ENCODE measurements around the gene PVR.
"Not testable (repeated sequence)": the region's sequence is repeated elsewhere in the genome, so short reads cannot be mapped to it uniquely, and the experiment has no call there.

Gene PVR

GRCh38 chr19:44643605-44644401 is at the start of gene PVR:
Gene PVR (plus strand): TSS chr19:44643910. CDS start chr19:44644097, 187 bp downstream.
- DNase-seq = peak; percentile 32

GRCh38 chr19:44596428-44597130 is 47.1 kb upstream of the PVR start:
- DNase-seq = no peak

GRCh38 chr19:44597131-44597491 is 46.6 kb upstream of the PVR start:
- no peak for DNase-seq

- no peak for DNase-seq
Observed at GRCh38 chr19:44598355-44598754, 45.4 kb upstream of the PVR start.

- DNase-seq = no peak
Observed at GRCh38 chr19:44598880-44599279, 44.8 kb upstream of the PVR start.

GRCh38 chr19:44600466-44600865 is 43.2 kb upstream of the PVR start:
- DNase-seq = no peak

- DNase-seq = no peak
Observed at GRCh38 chr19:44602081-44602480, 41.6 kb upstream of the PVR start.

GRCh38 chr19:44603201-44603945 is 40.3 kb upstream of the PVR start:
- DNase-seq = no peak

- no peak for DNase-seq
Observed at GRCh38 chr19:44604241-44604640, 39.5 kb upstream of the PVR start.

- no peak for DNase-seq
Observed at GRCh38 chr19:44605547-44605946, 38.2 kb upstream of the PVR start.

GRCh38 chr19:44607049-44607448 is 36.7 kb upstream of the PVR start:
- peak; percentile 47 for DNase-seq

- no peak for DNase-seq
Observed at GRCh38 chr19:44607917-44608316, 35.8 kb upstream of the PVR start.

- DNase-seq = no peak
Observed at GRCh38 chr19:44608391-44608821, 35.3 kb upstream of the PVR start.

GRCh38 chr19:44609219-44609618 is 34.5 kb upstream of the PVR start:
- no peak for DNase-seq

- DNase-seq = not testable (repeated sequence)
Observed at GRCh38 chr19:44610497-44610896, 33.2 kb upstream of the PVR start.

- no peak for DNase-seq
Observed at GRCh38 chr19:44611812-44612295, 31.9 kb upstream of the PVR start.

GRCh38 chr19:44613295-44614178 is 30.2 kb upstream of the PVR start, which contains the start of gene IGSF23:
Gene IGSF23 (plus strand): TSS chr19:44613563. CDS start chr19:44613646, 83 bp downstream.
- DNase-seq = no peak

GRCh38 chr19:44614313-44614712 is 29.4 kb upstream of the PVR start:
- no peak for DNase-seq

GRCh38 chr19:44615863-44616247 is 27.9 kb upstream of the PVR start:
- DNase-seq = no peak

- DNase-seq = no peak
Observed at GRCh38 chr19:44617110-44617880, 26.4 kb upstream of the PVR start.

GRCh38 chr19:44618640-44619357 is 24.9 kb upstream of the PVR start:
- DNase-seq = no peak
